ENCODE data around the gene RND2.

DNA sequence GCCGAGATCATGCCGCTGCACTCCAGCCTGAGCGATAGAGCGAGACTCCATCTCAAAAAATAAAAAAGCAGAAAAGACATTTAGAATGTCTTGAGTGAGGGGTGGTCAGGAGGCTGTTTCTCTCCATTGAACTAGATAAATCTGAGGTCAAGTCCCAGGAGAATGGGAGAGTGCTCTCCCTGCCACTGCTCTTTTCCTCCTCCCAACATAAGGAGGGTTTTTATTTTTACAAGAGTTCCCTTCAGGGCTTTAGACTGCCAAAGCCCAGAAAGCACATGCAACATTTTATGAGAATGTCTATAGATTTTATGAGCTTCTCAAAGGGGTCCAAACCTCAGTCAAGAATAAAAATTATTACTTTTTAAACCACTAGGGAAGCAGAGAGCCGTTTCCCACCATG is 1.6 kb downstream of the RND2 start:
- TF ChIP-seq, protein P1, sequence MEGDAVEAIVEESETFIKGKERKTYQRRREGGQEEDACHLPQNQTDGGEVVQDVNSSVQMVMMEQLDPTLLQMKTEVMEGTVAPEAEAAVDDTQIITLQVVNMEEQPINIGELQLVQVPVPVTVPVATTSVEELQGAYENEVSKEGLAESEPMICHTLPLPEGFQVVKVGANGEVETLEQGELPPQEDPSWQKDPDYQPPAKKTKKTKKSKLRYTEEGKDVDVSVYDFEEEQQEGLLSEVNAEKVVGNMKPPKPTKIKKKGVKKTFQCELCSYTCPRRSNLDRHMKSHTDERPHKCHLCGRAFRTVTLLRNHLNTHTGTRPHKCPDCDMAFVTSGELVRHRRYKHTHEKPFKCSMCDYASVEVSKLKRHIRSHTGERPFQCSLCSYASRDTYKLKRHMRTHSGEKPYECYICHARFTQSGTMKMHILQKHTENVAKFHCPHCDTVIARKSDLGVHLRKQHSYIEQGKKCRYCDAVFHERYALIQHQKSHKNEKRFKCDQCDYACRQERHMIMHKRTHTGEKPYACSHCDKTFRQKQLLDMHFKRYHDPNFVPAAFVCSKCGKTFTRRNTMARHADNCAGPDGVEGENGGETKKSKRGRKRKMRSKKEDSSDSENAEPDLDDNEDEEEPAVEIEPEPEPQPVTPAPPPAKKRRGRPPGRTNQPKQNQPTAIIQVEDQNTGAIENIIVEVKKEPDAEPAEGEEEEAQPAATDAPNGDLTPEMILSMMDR (IDR thresholded peaks at IDR 0.05) = no peak
- no peak for TF ChIP-seq POLR2A (IDR thresholded peaks at IDR 0.05)

All from gastroesophageal sphincter (tissue), 3 donors.